Keratinocyte (primary cell): ENCODE results near the gene VIPR1. TPM values are rescaled to one million over a fixed set of nuclear protein-coding genes. Genes with fewer than 3 reads are reported as not detected.

Experiments used
- DNase-seq: peaks from one replicate; pipeline ENCODE4 v3.0.0-alpha.2; 2011; ENCODE audit warnings: low read depth, missing footprints, low spot score
- FAIRE-seq: peaks from 2 replicates; lab custom pipeline; 2011; peaks lifted over from hg19 to GRCh38; lab: Jason Lieb, UNC
- H2AFZ ChIP-seq: 2 replicates; pipeline ENCODE4 v1.6.0; 2012; ENCODE audit warnings: low read length, control low read depth, inconsistent platforms; ENCODE audit not compliant: control insufficient read depth
- H3K27ac ChIP-seq: 2 replicates; pipeline ENCODE4 v1.5.1; 2011; ENCODE audit warnings: low read length; ENCODE audit not compliant: control insufficient read depth, insufficient read depth
- H3K27me3 ChIP-seq: 3 replicates; pipeline ENCODE4 v1.6.0; 2011; ENCODE audit warnings: low read length; ENCODE audit not compliant: control insufficient read depth, insufficient read depth; ENCODE audit errors: extremely low read depth
- H3K36me3 ChIP-seq, 2 experiments: 2 replicates in 1 of 2; 3 replicates in 1 of 2; pipeline ENCODE4 v1.5.1; 2011; ENCODE audit warnings: low read length in 2 of 2, mild to moderate bottlenecking in 1 of 2; ENCODE audit not compliant: control insufficient read depth in 2 of 2, insufficient read depth in 2 of 2; ENCODE audit errors: extremely low read depth in 1 of 2
- H3K4me1 ChIP-seq: 3 replicates; pipeline ENCODE4 v1.5.1; 2011; ENCODE audit warnings: low read length; ENCODE audit not compliant: control insufficient read depth, insufficient read depth; ENCODE audit errors: extremely low read depth
- H3K4me2 ChIP-seq: 3 replicates; pipeline ENCODE4 v1.6.0; 2011; ENCODE audit warnings: low read depth, low read length; ENCODE audit not compliant: control insufficient read depth, insufficient read depth; ENCODE audit errors: extremely low read depth
- H3K4me3 ChIP-seq, 3 experiments: fragments of 200-600 bp in 1 of 3; sonication (generic) in 1 of 3; 2 replicates in 2 of 3; 3 replicates in 1 of 3; pipeline ENCODE4 v1.5.1; 2011 to 2016; ENCODE audit warnings: low read length in 3 of 3, mild to moderate bottlenecking in 3 of 3, control low read depth in 2 of 3, inconsistent platforms in 1 of 3, low read depth in 1 of 3, mixed read lengths in 1 of 3, mixed run types in 1 of 3, moderate library complexity in 1 of 3; ENCODE audit not compliant: control insufficient read depth in 2 of 3, insufficient read depth in 2 of 3; ENCODE audit errors: extremely low read depth in 1 of 3
- H3K79me2 ChIP-seq: 2 replicates; pipeline ENCODE4 v1.6.0; 2012; ENCODE audit warnings: low read length; ENCODE audit not compliant: control insufficient read depth, insufficient read depth
- H3K9ac ChIP-seq: 3 replicates; pipeline ENCODE4 v1.6.0; 2011; ENCODE audit warnings: low read length; ENCODE audit not compliant: control insufficient read depth, insufficient read depth; ENCODE audit errors: extremely low read depth
- H3K9me1 ChIP-seq: 3 replicates; pipeline ENCODE4 v1.6.0; 2011; ENCODE audit warnings: low read length; ENCODE audit not compliant: control insufficient read depth, insufficient read depth; ENCODE audit errors: extremely low read depth
- H3K9me3 ChIP-seq: 2 replicates; pipeline ENCODE4 v1.5.1; 2012; ENCODE audit warnings: low read depth, low read length; ENCODE audit not compliant: control insufficient read depth
- H4K20me1 ChIP-seq: 3 replicates; pipeline ENCODE4 v1.6.0; 2011; ENCODE audit warnings: low read length; ENCODE audit not compliant: control insufficient read depth, insufficient read depth; ENCODE audit errors: extremely low read depth
- CTCF ChIP-seq, 3 experiments: IDR thresholded peaks in 1 of 3; conservative IDR thresholded peaks in 1 of 3; optimal IDR thresholded peaks in 1 of 3; 2 replicates in 2 of 3; 3 replicates in 1 of 3; pipeline versions ENCODE3 to v1.5.1; 2011; ENCODE audit warnings: low read length in 3 of 3, mild to moderate bottlenecking in 3 of 3, moderate library complexity in 2 of 3, control low read depth in 1 of 3, inconsistent platforms in 1 of 3; ENCODE audit not compliant: insufficient read depth in 2 of 3; ENCODE audit errors: extremely low read depth in 1 of 3
- EZH2 ChIP-seq: IDR thresholded peaks from one replicate; pipeline ENCODE4 v1.6.1; 2012; ENCODE audit warnings: inconsistent platforms, mild to moderate bottlenecking, low read length, moderate library complexity
- dilution Hi-C: fragments of 300-500 bp; cut with MboI; formaldehyde crosslinking; loops from one replicate; pipeline ENCODE4 v1.7.0; 2020; ENCODE audit warnings: low sequenced_read_pairs; ENCODE audit not compliant: extremely low pct_ligation_motif_present
- polyA plus RNA-seq, 5 experiments: library from polyadenylated mRNA; depleted of rRNA in 3 of 5; stranded (reverse) in 3 of 5; stranded (forward) in 1 of 5; unstranded in 1 of 5; fragments of >200 nt; gene quantifications; 1 replicate in 1 of 5; 2 replicates in 3 of 5; 3 replicates in 1 of 5; pipeline versions ENCODE4 v1.2.1 to v1.2.3, GENCODE V29; 2011 to 2012; ENCODE audit warnings: missing spikeins in 2 of 5, low read depth in 1 of 5, low replicate concordance in 1 of 5

Gene VIPR1
- polyA plus RNA-seq, 1 donor (not counting 4 experiments of a cell fraction or from before 2014, with no cell fraction given), result 4.5 TPM

GRCh38 chr3:42545284-42545900, 42.9 kb downstream of the VIPR1 start:
- H2AFZ ChIP-seq, result no peak overlapping the region
- H3K9ac ChIP-seq, result no peak overlapping the region
- dilution Hi-C loops, result no loop called here
- no peak overlapping the region for H3K4me2 ChIP-seq
- no peaks in the 10 kb centered on the region for H4K20me1 ChIP-seq
- DNase-seq (no peak), FAIRE-seq (no peak)
- H3K9me3 ChIP-seq, result no peaks in the 10 kb centered on the region
- no peaks in the 10 kb centered on the region for H3K79me2 ChIP-seq
- H3K36me3 ChIP-seq, result peaks cover 5 to 9% of the 10 kb centered on the region in 2 experiments
- no peak overlapping the region for H3K4me3 ChIP-seq
- no peak for TF ChIP-seq CTCF (optimal IDR thresholded peaks at IDR 0.05 in 1 of 3, IDR thresholded peaks at IDR 0.05 in 1 of 3, conservative IDR thresholded peaks at IDR 0.05 in 1 of 3; ENCODE audit: extremely low read depth in 1 of 3, insufficient read depth in 2 of 3, low read length in 3 of 3)
- TF ChIP-seq EZH2, result no peak
- H3K27ac ChIP-seq, result no peak overlapping the region
- no peaks in the 10 kb centered on the region for H3K4me1 ChIP-seq
- H3K27me3 ChIP-seq, result no peaks in the 10 kb centered on the region
- no peaks in the 10 kb centered on the region for H3K9me1 ChIP-seq

GRCh38 chr3:42546691-42547213, 44.3 kb downstream of the VIPR1 start:
- no peak overlapping the region for H3K4me3 ChIP-seq
- no peaks in the 10 kb centered on the region for H3K79me2 ChIP-seq
- H3K4me1 ChIP-seq, result no peaks in the 10 kb centered on the region
- H4K20me1 ChIP-seq, result no peaks in the 10 kb centered on the region
- no peak overlapping the region for H3K4me2 ChIP-seq
- no peaks in the 10 kb centered on the region for H3K9me1 ChIP-seq
- no peak overlapping the region for H3K9ac ChIP-seq
- DNase-seq, result no peak
- H3K27me3 ChIP-seq, result no peaks in the 10 kb centered on the region
- dilution Hi-C loops, result no loop called here
- H3K27ac ChIP-seq, result no peak overlapping the region
- H3K36me3 ChIP-seq, result peaks cover 5 to 9% of the 10 kb centered on the region in 2 experiments
- TF ChIP-seq CTCF (optimal IDR thresholded peaks at IDR 0.05 in 1 of 3, IDR thresholded peaks at IDR 0.05 in 1 of 3, conservative IDR thresholded peaks at IDR 0.05 in 1 of 3; ENCODE audit: extremely low read depth in 1 of 3, insufficient read depth in 2 of 3, low read length in 3 of 3) (no peak), EZH2 (no peak)
- no peaks in the 10 kb centered on the region for H3K9me3 ChIP-seq
- no peak overlapping the region for H2AFZ ChIP-seq
- FAIRE-seq, result no peak
